Fibroblast of lung (primary cell): Measurements from ENCODE around the gene GPC5. TPM values are rescaled to one million over a fixed set of nuclear protein-coding genes. Genes with fewer than 3 reads are reported as not detected.
A peak's percentile ranks its signal among the peaks of the same experiment; 100 is the strongest.

Source experiments
- DNase-seq, 2 donors: peaks; one replicate each; pipeline versions ENCODE4 v3.0.0 to v3.0.0-alpha.2; 2010; ENCODE audit warnings: low read depth in 2 of 2
- H2AFZ ChIP-seq: 2 replicates; pipeline ENCODE4 v1.5.1; 2012; ENCODE audit warnings: low read length, control low read depth, inconsistent platforms
- H3K27ac ChIP-seq: 2 replicates; pipeline ENCODE4 v1.5.1; 2011; ENCODE audit warnings: low read length, control low read depth; ENCODE audit not compliant: insufficient read depth
- H3K27me3 ChIP-seq: 2 replicates; pipeline ENCODE4 v1.5.1; 2011; ENCODE audit warnings: mild to moderate bottlenecking, low read length; ENCODE audit not compliant: control insufficient read depth, insufficient read depth
- H3K36me3 ChIP-seq: 2 replicates; pipeline ENCODE4 v1.5.1; 2011; ENCODE audit warnings: low read length; ENCODE audit not compliant: control insufficient read depth, insufficient read depth
- H3K4me1 ChIP-seq: 2 replicates; pipeline ENCODE4 v1.5.1; 2011; ENCODE audit warnings: low read length; ENCODE audit not compliant: control insufficient read depth, insufficient read depth; ENCODE audit errors: extremely low read depth
- H3K4me2 ChIP-seq: 2 replicates; pipeline ENCODE4 v1.5.1; 2011; ENCODE audit warnings: low read length, control low read depth; ENCODE audit not compliant: insufficient read depth; ENCODE audit errors: extremely low read depth
- H3K4me3 ChIP-seq, 4 experiments: fragments of 200-600 bp in 1 of 4; sonication (generic) in 1 of 4; replicated peaks in 1 of 4; 2 replicates each; pipeline ENCODE4 v1.5.1; 2011 to 2016; ENCODE audit warnings: low read length in 4 of 4, low read depth in 3 of 4, mild to moderate bottlenecking in 3 of 4, control low read depth in 2 of 4, inconsistent platforms in 1 of 4, mixed read lengths in 1 of 4; ENCODE audit not compliant: insufficient read depth in 1 of 4; ENCODE audit errors: control extremely low read depth in 1 of 4
- H3K79me2 ChIP-seq: 2 replicates; pipeline ENCODE4 v1.5.1; 2012; ENCODE audit warnings: mild to moderate bottlenecking, low read length, inconsistent platforms; ENCODE audit not compliant: control insufficient read depth, insufficient read depth
- H3K9ac ChIP-seq: 2 replicates; pipeline ENCODE4 v1.5.1; 2011; ENCODE audit warnings: mild to moderate bottlenecking, low read length, control low read depth; ENCODE audit not compliant: insufficient read depth
- H3K9me3 ChIP-seq: 2 replicates; pipeline ENCODE4 v1.5.1; 2012; ENCODE audit warnings: low read depth, low read length; ENCODE audit not compliant: control insufficient read depth, insufficient read depth
- H4K20me1 ChIP-seq: 2 replicates; pipeline ENCODE4 v1.5.1; 2011; ENCODE audit warnings: low read length; ENCODE audit not compliant: control insufficient read depth, insufficient read depth; ENCODE audit errors: extremely low read depth
- EZH2 ChIP-seq: IDR thresholded peaks from 2 replicates; pipeline ENCODE4 v1.5.1; 2012; ENCODE audit warnings: low read length, control low read depth, mild to moderate bottlenecking; ENCODE audit errors: missing control alignments
- polyA plus RNA-seq, 2 donors: library from polyadenylated mRNA; depleted of rRNA in 1 of 2; stranded (reverse) in 1 of 2; unstranded in 1 of 2; fragments of >200 nt; gene quantifications; 2 replicates each; pipeline ENCODE4 v1.2.1, GENCODE V29; 2011 to 2012; ENCODE audit warnings: missing spikeins in 1 of 2
- total RNA-seq: library from RNA; depleted of rRNA; stranded (reverse); fragments of >200 nt; gene quantifications from 2 replicates; pipeline ENCODE4 v1.2.1, GENCODE V29; 2014
- TF ChIP-seq, protein P1 (sequence below), 2 donors: IDR thresholded peaks in 1 of 2; conservative IDR thresholded peaks in 1 of 2; 1 replicate in 1 of 2; 2 replicates in 1 of 2; pipeline ENCODE4 v1.5.1; 2011 to 2012; ENCODE audit warnings: low read length in 2 of 2, control low read depth in 1 of 2, inconsistent platforms in 1 of 2, low read depth in 1 of 2, mild to moderate bottlenecking in 1 of 2

The GPC5 gene
- total and polyA plus RNA-seq, 2 donors (not counting 1 experiment from before 2014, with no cell fraction given) = 0.17 TPM; not detected in 1

DNA sequence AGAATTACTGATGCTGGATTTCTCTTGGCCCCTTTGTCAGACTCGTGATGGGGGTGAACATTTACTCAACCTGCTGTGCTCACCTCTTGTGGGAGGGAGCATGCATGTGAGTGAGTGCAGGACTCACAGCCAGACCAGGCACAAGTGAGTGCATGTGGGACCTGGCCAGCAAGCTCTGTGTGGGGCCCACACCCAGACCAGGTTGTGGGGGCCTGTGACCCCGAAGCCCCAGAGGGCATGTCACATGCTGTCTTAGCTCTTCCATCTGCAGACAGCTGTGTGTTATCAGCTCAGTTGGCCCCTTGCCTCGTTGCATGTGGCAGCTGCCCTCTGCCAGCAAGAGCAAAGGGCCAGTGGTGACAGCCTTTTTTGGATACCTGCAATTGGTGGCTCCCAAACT lies 614.4 kb downstream of the GPC5 start:
- H3K4me1 ChIP-seq = no peaks in the 10 kb centered on the region
- no peak overlapping the region for H3K27ac ChIP-seq
- no peak for DNase-seq
- H3K79me2 ChIP-seq = no peaks in the 10 kb centered on the region
- H3K36me3 ChIP-seq = no peaks in the 10 kb centered on the region
- no peaks in the 10 kb centered on the region for H3K27me3 ChIP-seq
- no peak overlapping the region for H3K4me2 ChIP-seq
- H4K20me1 ChIP-seq = no peaks in the 10 kb centered on the region
- TF ChIP-seq, protein P1, sequence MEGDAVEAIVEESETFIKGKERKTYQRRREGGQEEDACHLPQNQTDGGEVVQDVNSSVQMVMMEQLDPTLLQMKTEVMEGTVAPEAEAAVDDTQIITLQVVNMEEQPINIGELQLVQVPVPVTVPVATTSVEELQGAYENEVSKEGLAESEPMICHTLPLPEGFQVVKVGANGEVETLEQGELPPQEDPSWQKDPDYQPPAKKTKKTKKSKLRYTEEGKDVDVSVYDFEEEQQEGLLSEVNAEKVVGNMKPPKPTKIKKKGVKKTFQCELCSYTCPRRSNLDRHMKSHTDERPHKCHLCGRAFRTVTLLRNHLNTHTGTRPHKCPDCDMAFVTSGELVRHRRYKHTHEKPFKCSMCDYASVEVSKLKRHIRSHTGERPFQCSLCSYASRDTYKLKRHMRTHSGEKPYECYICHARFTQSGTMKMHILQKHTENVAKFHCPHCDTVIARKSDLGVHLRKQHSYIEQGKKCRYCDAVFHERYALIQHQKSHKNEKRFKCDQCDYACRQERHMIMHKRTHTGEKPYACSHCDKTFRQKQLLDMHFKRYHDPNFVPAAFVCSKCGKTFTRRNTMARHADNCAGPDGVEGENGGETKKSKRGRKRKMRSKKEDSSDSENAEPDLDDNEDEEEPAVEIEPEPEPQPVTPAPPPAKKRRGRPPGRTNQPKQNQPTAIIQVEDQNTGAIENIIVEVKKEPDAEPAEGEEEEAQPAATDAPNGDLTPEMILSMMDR (conservative IDR thresholded peaks at IDR 0.05 in 1 of 2, IDR thresholded peaks at IDR 0.05 in 1 of 2; ENCODE audit: low read depth in 1 of 2, low read length in 2 of 2) = no peak
- no peak for TF ChIP-seq EZH2
- no peak overlapping the region for H2AFZ ChIP-seq
- no peak overlapping the region for H3K9ac ChIP-seq
- no peak overlapping the region for H3K4me3 ChIP-seq
- H3K9me3 ChIP-seq = no peaks in the 10 kb centered on the region

DNA sequence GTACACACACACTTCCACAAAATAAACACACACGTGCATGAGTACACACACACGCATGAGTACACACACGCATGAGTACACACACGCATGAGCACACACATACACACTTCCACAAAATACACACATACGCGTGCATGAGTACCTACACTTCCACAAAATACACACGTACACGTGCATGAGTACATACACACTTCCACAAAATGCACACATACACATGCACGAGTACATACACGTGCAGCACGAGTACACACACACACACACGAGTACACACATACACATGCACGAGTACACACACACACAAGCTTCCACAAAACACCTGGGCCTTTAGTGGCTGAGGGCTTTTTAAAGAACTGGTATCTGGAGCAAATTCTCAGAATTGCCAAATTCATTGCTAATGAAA lies 619.3 kb downstream of the GPC5 start:
- no peak overlapping the region for H3K9ac ChIP-seq
- no peaks in the 10 kb centered on the region for H3K36me3 ChIP-seq
- H3K27ac ChIP-seq = no peak overlapping the region
- H3K4me3 ChIP-seq = no peak overlapping the region
- no peak for DNase-seq
- no peak overlapping the region for H3K4me2 ChIP-seq
- no peaks in the 10 kb centered on the region for H3K4me1 ChIP-seq
- TF ChIP-seq EZH2 = no peak
- TF ChIP-seq, protein P1 (conservative IDR thresholded peaks at IDR 0.05 in 1 of 2, IDR thresholded peaks at IDR 0.05 in 1 of 2; ENCODE audit: low read depth in 1 of 2, low read length in 2 of 2) = no peak
- no peak overlapping the region for H2AFZ ChIP-seq
- no peaks in the 10 kb centered on the region for H3K27me3 ChIP-seq
- H3K79me2 ChIP-seq = no peaks in the 10 kb centered on the region
- no peaks in the 10 kb centered on the region for H3K9me3 ChIP-seq
- H4K20me1 ChIP-seq = no peaks in the 10 kb centered on the region

DNA sequence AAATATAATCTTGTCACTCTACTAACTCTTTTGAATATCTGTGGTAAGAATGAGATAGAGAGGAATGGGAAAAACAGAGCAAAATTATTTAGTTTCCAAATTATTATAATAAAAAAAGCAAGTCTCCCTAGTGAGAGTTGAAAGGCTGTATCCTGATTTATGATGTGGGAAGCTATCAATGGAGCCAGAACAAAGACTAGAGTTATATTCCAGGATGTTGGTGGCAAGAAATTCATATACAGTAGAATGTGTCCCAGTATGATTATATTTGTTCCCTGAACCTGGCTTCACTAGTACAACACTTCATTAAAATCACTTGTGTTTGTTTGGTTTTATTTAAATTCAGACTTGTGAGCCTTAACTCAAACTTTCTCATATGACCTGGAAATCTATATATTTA lies 630.3 kb downstream of the GPC5 start:
- Histone ChIP-seq H3K36me3 (no peaks in the 10 kb centered on the region), H3K27ac (no peak overlapping the region), H2AFZ (no peak overlapping the region), H4K20me1 (no peaks in the 10 kb centered on the region), H3K9ac (no peak overlapping the region), H3K9me3 (no peaks in the 10 kb centered on the region), H3K4me2 (no peak overlapping the region), H3K4me3 (no peak overlapping the region), H3K27me3 (no peaks in the 10 kb centered on the region), H3K4me1 (no peaks in the 10 kb centered on the region), H3K79me2 (no peaks in the 10 kb centered on the region)
- TF ChIP-seq, protein P1 (conservative IDR thresholded peaks at IDR 0.05 in 1 of 2, IDR thresholded peaks at IDR 0.05 in 1 of 2; ENCODE audit: low read depth in 1 of 2, low read length in 2 of 2) = no peak
- no peak for TF ChIP-seq EZH2
- peak in 1 of 2 donors; percentile 1 for DNase-seq
